NB4 (cell line): ENCODE results near the gene PJA1.

Experiments
- CTCF ChIP-seq: IDR thresholded peaks from one replicate; pipeline ENCODE4 v1.5.1; 2012; ENCODE audit warnings: low read depth, low read length
- MAX ChIP-seq: IDR thresholded peaks from 2 replicates; pipeline ENCODE4 v1.6.1; 2011; ENCODE audit warnings: low read depth, low read length

- no peak for TF ChIP-seq CTCF
- TF ChIP-seq MAX, result no peak
These were observed 38.6 kb downstream of the PJA1 start for GRCh38 chrX:69126642-69127041.
